ENCODE results near the gene IL5. TPM values are rescaled to one million over a fixed set of nuclear protein-coding genes. Genes with fewer than 3 reads are reported as not detected.
"Not testable (repeated sequence)": the region's sequence is repeated elsewhere in the genome, so short reads cannot be mapped to it uniquely, and the experiment has no call there.

The IL5 gene
- total RNA-seq, result not detected
- long read RNA-seq, result 0 reads

DNA sequence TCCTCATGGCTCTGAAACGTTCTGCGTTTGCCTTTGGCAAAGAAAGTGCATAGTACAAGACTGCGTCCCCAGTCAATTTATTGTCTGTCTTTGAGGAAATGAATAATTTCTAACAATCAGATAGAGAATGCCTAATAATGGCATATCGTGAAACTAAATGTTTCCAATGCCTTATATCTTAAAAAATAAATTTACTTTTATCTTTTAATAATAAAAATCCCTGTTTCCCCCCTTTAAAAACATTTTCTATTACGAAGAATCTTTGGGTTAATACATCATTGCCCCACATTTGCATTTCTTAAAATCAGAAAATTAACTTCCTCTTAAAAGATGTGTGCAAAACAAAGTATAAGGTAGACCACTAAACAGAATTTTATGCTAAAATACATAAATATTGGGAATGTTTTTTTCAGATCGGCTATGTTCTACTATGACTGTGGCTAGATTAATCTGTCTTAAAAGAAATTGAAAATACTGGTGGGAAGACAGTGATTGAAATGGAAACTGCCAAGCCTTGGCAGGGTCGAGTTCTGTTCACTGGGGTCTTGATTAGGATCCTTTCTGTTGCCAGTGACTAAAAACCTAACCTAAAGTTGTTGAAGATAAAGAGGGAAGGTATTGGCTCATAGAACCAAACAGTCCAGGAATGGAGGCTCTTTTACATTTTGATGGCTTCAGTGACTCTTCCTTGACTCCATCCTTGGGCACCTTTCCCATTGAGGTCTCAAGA lies at the start of gene IL5:
Gene IL5 (minus strand): TSS at position 51 of the 730 bp plus-strand sequence. CDS start 44 bp downstream, at position 7.
- no peak for DNase-seq (ENCODE audit: missing footprints)
- intact Hi-C loops (cut with DNase I), result no loop called here
- no peak for ATAC-seq

DNA sequence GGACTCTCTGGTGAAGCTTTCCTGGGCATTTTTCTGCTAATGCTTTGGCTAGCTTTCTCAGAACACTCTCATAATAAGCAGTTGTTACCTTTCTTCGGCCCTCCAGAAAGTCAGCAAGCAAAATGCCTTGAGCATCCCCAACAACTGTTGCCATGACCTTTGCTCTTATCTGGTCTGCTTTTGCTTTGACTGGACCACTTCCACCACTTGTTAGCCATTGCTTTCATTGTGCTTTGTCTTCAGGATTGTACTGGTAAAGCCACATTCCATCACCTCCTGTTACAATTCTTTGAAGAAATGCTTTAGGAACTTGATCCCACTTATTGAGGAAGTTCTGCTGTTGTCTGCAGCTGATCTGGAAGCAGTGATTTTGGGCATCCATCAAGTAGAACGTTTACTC lies 49.2 kb upstream of the IL5 start:
- ATAC-seq, result no peak
- intact Hi-C loops (cut with DNase I), result no loop called here
- DNase-seq (ENCODE audit: missing footprints), result no peak

DNA sequence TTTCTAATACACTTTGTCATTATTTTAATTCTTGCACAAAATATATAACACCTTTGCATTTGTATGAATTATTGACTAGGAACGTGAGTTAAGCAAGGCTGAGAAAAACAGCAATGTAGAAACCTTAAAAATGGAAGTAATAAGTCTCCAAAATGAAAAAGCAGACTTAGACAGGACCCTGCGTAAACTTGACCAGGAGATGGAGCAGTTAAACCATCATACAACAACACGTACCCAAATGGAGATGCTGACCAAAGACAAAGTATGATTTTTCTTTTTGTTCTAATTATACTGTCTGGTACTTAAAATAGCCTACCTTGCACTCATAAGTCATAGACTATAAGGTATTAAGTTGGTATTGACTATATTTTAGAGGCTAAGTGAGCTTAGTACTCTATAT lies 47.8 kb upstream of the IL5 start:
- no peak for ATAC-seq
- intact Hi-C loops (cut with DNase I), result no loop called here

DNA sequence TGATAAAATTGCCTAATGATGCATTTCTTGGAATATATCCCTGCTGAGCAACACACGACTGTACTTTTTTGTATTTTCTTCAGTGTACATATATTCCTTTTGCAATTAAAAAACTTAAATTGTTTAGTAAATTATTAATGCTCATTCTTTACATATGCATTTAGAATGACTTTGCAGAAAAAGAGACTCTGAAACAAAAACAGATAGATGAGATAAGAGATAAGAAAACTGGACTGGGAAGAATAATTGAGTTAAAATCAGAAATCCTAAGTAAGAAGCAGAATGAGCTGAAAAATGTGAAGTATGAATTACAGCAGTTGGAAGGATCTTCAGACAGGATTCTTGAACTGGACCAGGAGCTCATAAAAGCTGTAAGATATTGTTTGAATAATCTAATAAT lies 46.1 kb upstream of the IL5 start:
- ATAC-seq (no peak), DNase-seq (ENCODE audit: missing footprints) (no peak)
- intact Hi-C loops (cut with DNase I), result no loop called here

More for the DNA sequence above, 47.8 kb upstream of the IL5 start:
- no peak for DNase-seq (ENCODE audit: missing footprints)

DNA sequence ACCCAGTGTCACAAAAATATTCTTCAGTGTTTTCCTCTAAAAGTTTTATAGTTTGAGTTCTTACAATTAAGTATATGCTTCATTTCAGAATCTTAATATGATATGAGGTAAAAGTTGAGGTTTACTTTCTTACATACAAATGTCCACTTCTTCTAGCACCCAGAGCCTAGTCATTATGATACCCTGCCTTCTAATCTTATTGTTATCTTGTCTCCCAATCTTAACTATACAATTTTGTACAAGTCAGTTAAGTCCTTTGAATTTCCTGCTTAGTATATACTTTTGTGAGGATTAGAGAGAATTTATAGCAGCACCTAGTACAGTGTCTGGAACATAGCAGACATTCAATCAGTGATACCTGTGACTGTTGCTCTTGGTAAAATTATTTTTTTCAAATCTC lies 42.7 kb upstream of the IL5 start:
- DNase-seq (ENCODE audit: missing footprints) (no peak), ATAC-seq (no peak)
- intact Hi-C loops (cut with DNase I), result no loop called here

DNA sequence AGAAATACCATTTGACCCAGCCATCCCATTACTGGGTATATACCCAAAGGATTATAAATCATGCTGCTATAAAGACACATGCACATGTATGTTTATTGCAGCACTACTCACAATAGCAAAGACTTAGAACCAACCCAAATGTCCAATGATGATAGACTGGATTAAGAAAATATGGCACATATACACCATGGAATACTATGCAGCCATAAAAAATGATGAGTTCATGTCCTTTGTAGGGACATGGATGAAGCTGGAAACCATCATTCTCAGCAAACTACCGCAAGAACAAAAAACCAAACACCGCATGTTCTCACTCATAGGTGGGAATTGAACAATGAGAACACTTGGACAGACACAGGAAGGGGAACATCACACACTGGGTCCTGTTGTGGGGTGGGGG lies 41.2 kb upstream of the IL5 start:
- intact Hi-C loops (cut with DNase I); ATAC-seq; DNase-seq (ENCODE audit: missing footprints): not testable (repeated sequence)

DNA sequence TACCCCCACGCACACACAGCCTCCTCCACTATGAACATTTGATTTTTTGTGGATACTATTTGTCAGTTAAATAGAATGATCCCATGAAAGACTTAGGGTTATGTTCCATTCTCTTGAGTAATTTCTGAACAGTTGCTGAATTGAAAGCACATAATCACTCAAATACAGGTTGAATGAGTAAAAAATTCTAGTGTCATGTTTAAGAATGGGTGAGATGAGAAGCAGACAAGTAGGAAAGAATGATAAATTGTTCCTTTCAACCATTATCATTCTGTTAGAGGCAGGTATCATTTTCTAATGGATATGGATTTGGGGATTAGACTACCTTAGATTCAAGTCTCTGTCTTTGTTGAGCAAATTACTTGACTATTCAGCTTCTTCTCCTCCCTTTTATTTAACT lies 32.8 kb upstream of the IL5 start:
- intact Hi-C loops (cut with DNase I), result no loop called here
- ATAC-seq, result no peak
- DNase-seq (ENCODE audit: missing footprints), result no peak

DNA sequence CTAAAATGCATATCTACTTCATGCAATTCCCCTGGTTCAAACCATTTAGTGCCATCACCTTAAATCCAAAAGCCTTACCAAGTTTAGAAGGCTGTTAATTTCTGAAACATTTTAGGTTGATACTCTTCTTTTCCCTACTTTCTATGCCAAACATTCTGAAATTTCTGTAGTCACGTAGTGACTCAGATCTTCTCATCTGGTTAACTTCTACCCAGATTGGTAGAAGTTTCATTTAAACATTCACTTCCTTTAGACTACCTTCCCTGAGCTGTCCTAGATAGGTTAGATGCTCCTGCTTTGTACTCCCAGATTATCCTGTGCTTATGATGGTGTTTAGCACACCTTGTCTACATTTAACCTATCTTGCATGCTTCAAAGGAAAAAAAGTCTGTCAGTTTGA lies 23.3 kb upstream of the IL5 start:
- DNase-seq (ENCODE audit: missing footprints) (no peak), ATAC-seq (no peak)
- intact Hi-C loops (cut with DNase I), result no loop called here

DNA sequence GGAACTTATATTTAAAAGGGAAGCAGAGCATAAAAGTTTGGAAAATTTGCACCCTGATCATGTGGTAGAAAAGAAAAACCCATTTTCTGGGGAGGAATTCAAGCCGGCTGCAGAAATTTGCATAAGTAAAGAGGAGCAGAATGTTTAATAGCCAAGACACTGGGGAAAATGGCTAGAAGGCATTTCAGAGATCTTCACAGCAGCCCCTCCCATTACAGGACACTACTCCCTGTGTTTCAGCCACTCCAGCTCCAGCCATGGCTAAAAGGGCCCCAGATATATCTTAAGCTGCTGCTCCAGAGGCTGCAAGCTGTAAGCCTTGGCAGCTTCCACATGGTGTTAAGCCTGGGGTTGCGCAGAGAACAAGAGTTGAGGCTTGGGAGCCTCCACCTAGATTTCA lies 21.2 kb upstream of the IL5 start:
- ATAC-seq; intact Hi-C loops (cut with DNase I); DNase-seq (ENCODE audit: missing footprints): not testable (repeated sequence)

DNA sequence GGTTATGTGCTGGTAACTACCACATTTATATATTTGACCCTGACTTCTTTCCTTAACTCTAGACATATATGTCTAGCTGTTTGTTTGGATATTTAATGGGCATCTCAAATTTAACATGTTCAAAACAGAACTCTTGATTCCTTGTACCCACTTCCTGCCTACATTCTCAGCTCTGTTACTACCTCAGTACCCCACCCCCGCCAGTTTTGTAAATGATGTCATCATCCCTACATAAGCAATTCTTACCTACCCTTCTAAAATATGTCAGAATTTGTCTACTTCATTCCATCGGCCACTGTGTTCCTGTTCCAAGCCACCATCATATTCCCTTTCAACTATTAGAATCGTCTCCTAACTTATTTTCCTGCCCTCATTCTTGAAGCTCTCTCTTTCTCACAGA lies 18.3 kb upstream of the IL5 start:
- no peak for DNase-seq (ENCODE audit: missing footprints)
- ATAC-seq, result no peak
- intact Hi-C loops (cut with DNase I), result no loop called here

DNA sequence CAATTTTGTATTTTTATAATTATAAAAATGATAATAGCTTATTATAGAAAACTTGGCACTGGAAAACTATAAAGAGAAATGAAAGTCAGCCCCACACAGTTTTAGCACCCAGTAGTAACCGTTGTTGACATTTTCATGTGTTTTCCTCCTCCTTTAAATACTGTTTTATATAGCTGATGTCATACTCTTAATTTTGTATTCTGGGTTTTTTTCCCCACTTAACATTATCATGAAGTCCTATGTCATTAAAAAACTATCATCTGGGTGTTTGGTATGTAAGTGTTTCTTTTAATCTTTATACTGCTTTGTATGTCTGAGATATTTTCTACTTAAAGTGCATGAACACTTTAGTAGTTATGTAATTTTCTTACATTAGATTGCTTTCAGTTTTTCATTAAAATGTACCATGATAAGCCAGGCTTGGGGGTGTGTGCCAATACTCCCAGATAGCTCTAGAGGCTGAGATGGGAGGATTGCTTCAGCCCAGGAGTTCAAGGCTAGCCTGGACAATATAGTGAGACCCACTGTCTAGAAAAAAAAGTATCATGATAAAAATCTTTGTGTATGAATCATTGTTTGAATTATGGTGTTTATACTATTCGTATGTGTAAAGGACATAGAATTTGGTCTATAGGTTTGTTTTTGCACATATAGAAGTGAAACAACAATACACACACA lies 16.2 kb upstream of the IL5 start:
- no peak for DNase-seq (ENCODE audit: missing footprints)
- ATAC-seq, result no peak
- intact Hi-C loops (cut with DNase I), result no loop called here

DNA sequence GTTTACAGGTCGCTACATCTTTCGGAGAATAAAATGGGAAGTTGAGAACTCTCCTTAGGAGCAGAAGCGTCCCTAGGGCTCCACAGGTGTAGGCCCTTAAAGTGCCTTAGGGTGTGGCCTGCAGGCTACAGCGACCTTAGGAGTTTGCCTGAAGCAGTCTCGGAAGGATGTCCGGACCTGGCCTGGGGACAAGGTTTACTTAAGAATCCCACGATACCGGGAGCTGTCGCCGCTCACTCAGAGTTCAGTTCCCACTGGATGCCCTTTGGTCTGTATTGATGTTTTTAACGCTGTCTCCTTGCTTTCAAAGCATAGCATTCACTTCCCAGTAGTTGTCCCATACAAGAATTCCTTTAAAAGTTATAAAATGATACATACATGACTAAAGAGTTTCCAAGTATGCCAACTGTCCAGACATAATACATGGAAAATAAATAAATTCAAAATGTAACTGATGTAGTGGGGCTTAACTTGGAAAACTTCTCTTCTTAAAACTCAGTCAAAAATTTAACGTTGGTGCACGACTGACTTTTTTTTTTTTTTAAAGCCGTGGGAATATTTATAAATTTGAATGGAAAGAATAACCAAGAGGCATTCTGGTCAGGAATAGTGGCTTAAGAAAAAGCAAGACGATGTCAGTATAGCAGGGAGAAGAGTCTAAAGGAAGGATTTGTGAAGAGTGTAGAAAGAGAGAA lies 14.3 kb upstream of the IL5 start:
- intact Hi-C loops (cut with DNase I), result no loop called here
- DNase-seq (ENCODE audit: missing footprints) (peak; percentile 68), ATAC-seq (peak; percentile 46)

DNA sequence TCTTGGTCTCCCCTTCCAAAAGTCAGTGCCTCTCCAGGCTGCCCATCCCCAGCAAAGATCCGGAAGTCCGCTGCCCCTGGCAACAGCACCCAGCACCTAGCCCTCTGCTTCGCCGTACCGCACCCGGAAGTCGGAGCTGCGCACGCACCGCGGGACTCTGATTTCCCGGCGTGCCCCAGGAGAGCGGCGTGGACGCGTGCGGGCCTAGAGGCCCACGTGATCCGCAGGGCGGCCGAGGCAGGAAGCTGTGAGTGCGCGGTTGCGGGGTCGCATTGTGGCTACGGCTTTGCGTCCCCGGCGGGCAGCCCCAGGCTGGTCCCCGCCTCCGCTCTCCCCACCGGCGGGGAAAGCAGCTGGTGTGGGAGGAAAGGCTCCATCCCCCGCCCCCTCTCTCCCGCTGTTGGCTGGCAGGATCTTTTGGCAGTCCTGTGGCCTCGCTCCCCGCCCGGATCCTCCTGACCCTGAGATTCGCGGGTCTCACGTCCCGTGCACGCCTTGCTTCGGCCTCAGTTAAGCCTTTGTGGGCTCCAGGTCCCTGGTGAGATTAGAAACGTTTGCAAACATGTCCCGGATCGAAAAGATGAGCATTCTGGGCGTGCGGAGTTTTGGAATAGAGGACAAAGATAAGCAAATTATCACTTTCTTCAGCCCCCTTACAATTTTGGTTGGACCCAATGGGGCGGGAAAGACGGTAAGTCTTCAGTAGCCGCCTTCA lies 13.6 kb upstream of the IL5 start, which contains the start of gene RAD50:
Gene RAD50 (plus strand): TSS at position 215 of the 715 bp plus-strand sequence. CDS start 348 bp downstream, at position 563.
- peak; percentile 99 for ATAC-seq
- intact Hi-C loops (cut with DNase I), result no loop called here
- peak; percentile 98 for DNase-seq (ENCODE audit: missing footprints)

DNA sequence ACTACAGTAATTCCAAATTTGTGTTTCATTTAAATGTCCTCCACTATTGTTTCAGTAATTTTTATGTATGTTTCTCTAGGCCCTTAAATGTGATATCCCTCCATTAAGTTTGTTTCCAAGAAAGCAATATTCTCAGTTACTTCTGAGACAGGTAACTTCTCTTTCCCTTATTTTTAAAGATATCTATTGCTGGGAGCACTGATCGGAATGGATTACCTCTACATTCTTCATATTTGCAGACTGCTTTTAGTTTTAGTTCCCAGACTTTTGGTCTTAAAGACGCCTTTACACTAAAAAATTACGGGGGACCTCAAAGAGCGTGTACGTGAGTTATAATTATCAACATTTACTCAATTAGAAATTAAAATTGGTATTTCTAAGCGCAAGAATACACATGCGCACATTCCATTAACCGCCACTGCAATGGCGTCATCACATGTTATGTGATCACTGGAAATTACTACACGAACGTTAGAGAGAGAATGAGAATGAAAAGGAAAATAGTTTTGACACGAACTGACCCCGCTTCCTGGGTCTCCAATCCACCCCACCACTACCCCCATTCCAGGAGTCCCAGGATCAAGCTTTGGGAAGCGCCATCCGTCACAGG lies 12.9 kb upstream of the IL5 start:
- DNase-seq (ENCODE audit: missing footprints) (no peak), ATAC-seq (no peak)
- intact Hi-C loops (cut with DNase I), result no loop called here

DNA sequence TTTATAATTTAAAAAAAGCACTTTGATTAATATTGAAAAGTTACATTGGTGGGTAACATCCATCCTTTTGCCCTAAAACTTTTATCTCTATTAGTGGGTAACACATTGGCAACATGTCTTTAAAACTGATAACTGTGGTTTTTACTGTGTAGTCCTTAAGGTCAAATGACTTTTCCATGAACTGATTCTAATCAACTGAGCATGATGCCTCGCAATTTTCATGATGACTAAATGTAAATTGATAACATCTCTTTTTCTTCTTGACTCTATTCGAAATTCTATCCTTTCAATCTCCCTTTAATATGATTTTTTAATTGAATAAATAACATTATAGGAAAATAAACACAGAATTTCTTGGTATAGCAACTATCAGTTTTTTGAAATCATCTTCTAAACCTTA lies 6.3 kb upstream of the IL5 start:
- intact Hi-C loops (cut with DNase I), result no loop called here
- no peak for ATAC-seq
- no peak for DNase-seq (ENCODE audit: missing footprints)

DNA sequence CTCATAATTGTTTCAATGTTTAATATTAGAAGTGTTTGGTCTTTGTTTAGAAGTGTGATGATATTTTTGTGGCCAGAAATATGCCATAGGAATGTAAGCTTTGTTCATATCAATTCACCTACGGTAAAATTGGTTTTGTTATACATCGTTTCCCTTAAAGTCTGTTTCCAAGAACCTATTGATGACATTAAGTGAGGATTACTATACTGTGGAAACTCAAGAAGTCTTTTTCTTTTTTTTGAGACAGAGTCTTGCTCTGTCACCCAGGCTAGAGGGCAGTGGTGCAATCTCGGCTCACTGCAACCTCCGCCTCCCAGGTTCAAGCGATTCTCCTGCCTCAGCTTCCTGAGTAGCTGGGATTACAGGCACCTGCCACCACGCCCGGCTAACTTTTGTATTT lies 5.5 kb upstream of the IL5 start:
- intact Hi-C loops (cut with DNase I); DNase-seq (ENCODE audit: missing footprints); ATAC-seq: not testable (repeated sequence)

DNA sequence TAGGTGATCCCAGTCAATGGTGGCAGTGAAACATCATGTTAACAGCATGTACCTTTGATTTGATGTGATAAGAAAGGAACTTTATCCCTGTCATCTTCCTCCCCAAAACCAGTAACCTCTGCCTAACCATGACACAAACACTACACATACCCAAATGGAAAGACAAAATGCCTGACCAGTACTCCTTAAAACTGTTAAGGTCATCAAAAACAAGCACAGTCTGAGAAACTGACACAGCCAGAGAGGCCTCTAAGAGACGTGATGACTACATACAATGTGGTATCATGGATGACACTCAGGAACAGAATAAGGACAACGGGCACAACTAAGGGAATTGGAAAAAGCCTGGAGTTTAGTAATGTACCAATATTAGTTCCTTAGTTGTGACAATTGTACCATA lies 3.9 kb upstream of the IL5 start:
- no peak for ATAC-seq
- intact Hi-C loops (cut with DNase I), result no loop called here

DNA sequence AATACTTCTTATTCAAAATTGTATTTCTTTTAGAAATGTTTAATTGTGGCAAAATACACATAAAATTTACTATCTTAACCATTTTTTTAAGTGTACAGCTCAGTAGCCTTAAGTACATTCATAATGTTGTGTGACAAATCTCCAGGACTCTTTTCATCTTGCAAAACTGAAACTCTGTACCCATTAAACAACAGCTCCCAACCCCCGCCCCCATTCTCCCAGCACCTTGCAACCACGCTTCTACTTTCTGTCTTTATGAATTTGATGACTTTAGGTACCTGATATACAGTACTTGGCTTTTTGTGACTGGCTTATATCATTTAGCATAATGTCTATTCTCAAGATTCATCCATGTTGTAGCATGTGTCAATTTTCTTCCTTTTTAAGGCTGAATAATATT lies 2.8 kb upstream of the IL5 start:
- no peak for DNase-seq (ENCODE audit: missing footprints)
- ATAC-seq, result no peak
- intact Hi-C loops (cut with DNase I), result no loop called here

More for the DNA sequence above, 3.9 kb upstream of the IL5 start:
- DNase-seq (ENCODE audit: missing footprints), result no peak

DNA sequence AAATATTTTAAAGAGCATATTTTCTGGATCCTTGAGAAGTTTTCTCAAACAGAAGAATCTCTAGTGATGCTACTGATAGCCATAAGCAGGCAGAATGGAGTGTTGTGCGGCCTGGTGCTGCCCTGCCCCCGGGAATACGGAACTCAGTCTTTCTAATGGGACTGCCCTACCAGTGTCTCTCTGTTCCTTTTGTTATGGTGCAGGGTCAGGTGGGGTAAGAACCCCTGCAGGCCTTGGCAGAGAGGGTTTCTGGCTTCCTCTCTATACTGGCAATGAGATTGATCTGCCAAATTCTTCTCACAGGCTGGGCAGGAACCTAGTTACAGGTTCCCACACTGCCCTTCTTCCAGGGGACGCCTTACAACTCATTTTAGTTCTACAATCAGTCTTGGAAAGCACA lies 2.6 kb downstream of the IL5 start:
- no peak for ATAC-seq
- intact Hi-C loops (cut with DNase I), result no loop called here
- DNase-seq (ENCODE audit: missing footprints), result no peak
